Measurements from ENCODE around the gene TPD52L1. TPM values are rescaled to one million over a fixed set of nuclear protein-coding genes. Genes with fewer than 3 reads are reported as not detected.
"Not testable (repeated sequence)": the region's sequence is repeated elsewhere in the genome, so short reads cannot be mapped to it uniquely, and the experiment has no call there.

Gene TPD52L1
- total RNA-seq, 1 donor from 2014 or later: 1.4 TPM

GRCh38 chr6:125142618-125143017, 11.0 kb upstream of the TPD52L1 start:
- no peak for DNase-seq

- DNase-seq: no peak
These were observed 8.8 kb upstream of the TPD52L1 start for GRCh38 chr6:125144822-125145221.

- no peak for DNase-seq
These were observed 4.1 kb upstream of the TPD52L1 start for GRCh38 chr6:125149256-125150144.

GRCh38 chr6:125151700-125152099, 1.9 kb upstream of the TPD52L1 start:
- DNase-seq: no peak

- DNase-seq: no peak
These were observed 666 bp downstream of the TPD52L1 start for GRCh38 chr6:125154118-125154760.

GRCh38 chr6:125154761-125155135, 1.2 kb downstream of the TPD52L1 start:
- DNase-seq: no peak

- no peak for DNase-seq
These were observed 1.8 kb downstream of the TPD52L1 start for GRCh38 chr6:125155344-125155743.

- DNase-seq: no peak
These were observed 2.9 kb downstream of the TPD52L1 start for GRCh38 chr6:125156496-125156895.

GRCh38 chr6:125157280-125157679, 3.7 kb downstream of the TPD52L1 start:
- no peak for DNase-seq

GRCh38 chr6:125157725-125158124, 4.2 kb downstream of the TPD52L1 start:
- DNase-seq: no peak

- not testable (repeated sequence) for DNase-seq
These were observed 9.8 kb downstream of the TPD52L1 start for GRCh38 chr6:125163339-125163738.

GRCh38 chr6:125163811-125164210, 10.2 kb downstream of the TPD52L1 start:
- no peak for DNase-seq

- no peak for DNase-seq
These were observed 11.1 kb downstream of the TPD52L1 start for GRCh38 chr6:125164696-125165095.

GRCh38 chr6:125165256-125165655, 11.7 kb downstream of the TPD52L1 start:
- no peak for DNase-seq

GRCh38 chr6:125165776-125166175, 12.2 kb downstream of the TPD52L1 start:
- DNase-seq: no peak

GRCh38 chr6:125166711-125167110, 13.1 kb downstream of the TPD52L1 start:
- no peak for DNase-seq

GRCh38 chr6:125167579-125167978, 14.0 kb downstream of the TPD52L1 start:
- no peak for DNase-seq

- no peak for DNase-seq
These were observed 15.5 kb downstream of the TPD52L1 start for GRCh38 chr6:125169058-125169457.

- no peak for DNase-seq
These were observed 15.9 kb downstream of the TPD52L1 start for GRCh38 chr6:125169522-125169921.

- no peak for DNase-seq
These were observed 16.8 kb downstream of the TPD52L1 start for GRCh38 chr6:125170376-125170775.

GRCh38 chr6:125173341-125174095, 19.9 kb downstream of the TPD52L1 start:
- DNase-seq: no peak

- no peak for DNase-seq
These were observed 21.1 kb downstream of the TPD52L1 start for GRCh38 chr6:125174626-125175025.

- DNase-seq: no peak
These were observed 22.0 kb downstream of the TPD52L1 start for GRCh38 chr6:125175466-125176048.

Measured in occipital lobe (tissue), 2 donors.